HepG2 (cell line): ENCODE data around the gene ERBB3. TPM values are rescaled to one million over a fixed set of nuclear protein-coding genes. Genes with fewer than 3 reads are reported as not detected.

ENCODE experiments used
- ELF3 ChIP-seq: IDR thresholded peaks from 2 replicates; pipeline ENCODE4 v1.6.1; 2016; ENCODE audit warnings: missing genetic modification reagents, missing compliant biosample characterization
- HNF4A ChIP-seq: sonication (generic); formaldehyde crosslinking; IDR thresholded peaks from 2 replicates; pipeline ENCODE4 v1.4.0; 2020; ENCODE audit warnings: missing genetic modification reagents
- KLF9 ChIP-seq: IDR thresholded peaks from 2 replicates; pipeline ENCODE4 v1.6.1; 2016; ENCODE audit warnings: low read depth
- MTA1 ChIP-seq: sonication (generic); formaldehyde crosslinking; IDR thresholded peaks from 2 replicates; pipeline ENCODE4 v1.4.0; 2020; ENCODE audit warnings: missing genetic modification reagents, mild to moderate bottlenecking, borderline replicate concordance
- POLR2AphosphoS5 ChIP-seq: IDR thresholded peaks from 2 replicates; pipeline ENCODE4 v1.6.1; 2012; ENCODE audit warnings: low read depth, low read length
- SIN3A ChIP-seq: IDR thresholded peaks from 2 replicates; pipeline ENCODE4 v1.6.1; 2011; ENCODE audit warnings: low read depth, mild to moderate bottlenecking, control low read depth, low read length, borderline replicate concordance
- SOX13 ChIP-seq, 3 experiments: fragments of 450-650 bp in 1 of 3; sonication (generic) in 1 of 3; formaldehyde crosslinking in 1 of 3; IDR thresholded peaks in 2 of 3; conservative IDR thresholded peaks in 1 of 3; 2 replicates each; pipeline versions ENCODE4 v1.5.0 to v1.6.1; 2016 to 2020; ENCODE audit warnings: antibody characterized with exemption in 1 of 3, mild to moderate bottlenecking in 1 of 3, missing compliant biosample characterization in 1 of 3, missing genetic modification reagents in 1 of 3, moderate library complexity in 1 of 3
- SRSF9 ChIP-seq: fragments of 200-400 bp; formaldehyde crosslinking; IDR thresholded peaks from 2 replicates; pipeline ENCODE4 v1.6.1; 2018; ENCODE audit warnings: borderline replicate concordance, mild to moderate bottlenecking, low read depth, low read length; ENCODE audit not compliant: insufficient read depth, poor library complexity, severe bottlenecking
- STAG1 ChIP-seq: sonication (generic); formaldehyde crosslinking; IDR thresholded peaks from 2 replicates; pipeline ENCODE4 v1.4.0; 2020; ENCODE audit warnings: missing genetic modification reagents
- ZNF546 ChIP-seq: sonication (generic); formaldehyde crosslinking; conservative IDR thresholded peaks from 2 replicates; pipeline ENCODE4 v1.8.1; 2023; ENCODE audit warnings: mild to moderate bottlenecking, missing genetic modification reagents
- ZNF572 ChIP-seq: sonication (generic); formaldehyde crosslinking; IDR thresholded peaks from 2 replicates; pipeline ENCODE4 v1.5.1; 2020; ENCODE audit warnings: mild to moderate bottlenecking, missing genetic modification reagents
- ZNF646 ChIP-seq: sonication (generic); formaldehyde crosslinking; IDR thresholded peaks from 2 replicates; pipeline ENCODE4 v1.9.0; 2021; ENCODE audit warnings: mild to moderate bottlenecking, missing genetic modification reagents
- ZNF678 ChIP-seq: sonication (generic); formaldehyde crosslinking; IDR thresholded peaks from 2 replicates; pipeline ENCODE4 v1.4.0; 2020; ENCODE audit warnings: mild to moderate bottlenecking, missing genetic modification reagents
- ZSCAN21 ChIP-seq: sonication (generic); formaldehyde crosslinking; IDR thresholded peaks from 2 replicates; pipeline ENCODE4 v1.8.0; 2022; ENCODE audit warnings: mild to moderate bottlenecking, missing genetic modification reagents, moderate library complexity, borderline replicate concordance
- polyA plus RNA-seq, 8 experiments: library from polyadenylated mRNA; depleted of rRNA in 3 of 8; stranded (reverse) in 7 of 8; unstranded in 1 of 8; fragments of >200 nt; fragmentation: Illumina TruSeq in 4 of 8; extraction: Trizol in 4 of 8; gene quantifications; 2 replicates each; pipeline versions ENCODE4 v1.2.1 to v1.2.3, GENCODE V29; 2011 to 2016; ENCODE audit warnings: low read depth in 4 of 8, missing spikeins in 1 of 8, mixed read lengths in 1 of 8; ENCODE audit not compliant: insufficient read depth in 1 of 8
- total RNA-seq, 5 experiments: library from RNA; depleted of rRNA; stranded (reverse); fragments of >200 nt; fragmentation: Illumina TruSeq; extraction: Trizol; gene quantifications; 2 replicates each; pipeline ENCODE4 v1.2.3, GENCODE V29; 2016; ENCODE audit warnings: low read depth in 1 of 5
- TF ChIP-seq, protein P1 (sequence below): IDR thresholded peaks from 2 replicates; pipeline ENCODE4 v1.6.1; 2016; ENCODE audit warnings: mild to moderate bottlenecking
- TF ChIP-seq, protein P2 (sequence below): sonication (generic); formaldehyde crosslinking; IDR thresholded peaks from 2 replicates; pipeline ENCODE4 v1.5.0; 2020; ENCODE audit warnings: missing genetic modification reagents
- TF ChIP-seq, protein P3 (sequence below): sonication (generic); formaldehyde crosslinking; IDR thresholded peaks from 2 replicates; pipeline ENCODE4 v1.5.0; 2020; ENCODE audit warnings: mild to moderate bottlenecking, missing genetic modification reagents, moderate library complexity

Gene ERBB3
- total and polyA plus RNA-seq, 2 of the 13 experiments (the other 11 are each of a cell fraction or from before 2014, with no cell fraction given), result 93.6 to 358 TPM

GRCh38 chr12:56127888-56128669, 48.1 kb downstream of the ERBB3 start, which contains the start of gene ESYT1 (continued):
- TF ChIP-seq, protein P1, sequence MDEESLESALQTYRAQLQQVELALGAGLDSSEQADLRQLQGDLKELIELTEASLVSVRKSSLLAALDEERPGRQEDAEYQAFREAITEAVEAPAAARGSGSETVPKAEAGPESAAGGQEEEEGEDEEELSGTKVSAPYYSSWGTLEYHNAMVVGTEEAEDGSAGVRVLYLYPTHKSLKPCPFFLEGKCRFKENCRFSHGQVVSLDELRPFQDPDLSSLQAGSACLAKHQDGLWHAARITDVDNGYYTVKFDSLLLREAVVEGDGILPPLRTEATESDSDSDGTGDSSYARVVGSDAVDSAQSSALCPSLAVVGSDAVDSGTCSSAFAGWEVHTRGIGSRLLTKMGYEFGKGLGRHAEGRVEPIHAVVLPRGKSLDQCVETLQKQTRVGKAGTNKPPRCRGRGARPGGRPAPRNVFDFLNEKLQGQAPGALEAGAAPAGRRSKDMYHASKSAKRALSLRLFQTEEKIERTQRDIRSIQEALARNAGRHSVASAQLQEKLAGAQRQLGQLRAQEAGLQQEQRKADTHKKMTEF (CRISPR knock-in tag), result peak; percentile 71; the same call in 1 of the 2 replicates
- TF ChIP-seq ZNF572 (CRISPR knock-in tag) (no peak), ZNF678 (CRISPR knock-in tag) (peak; percentile 42; the same call in 1 of the 2 replicates), SIN3A (peak; percentile 26; the same call in 1 of the 2 replicates), ZNF546 (CRISPR knock-in tag) (no peak), SRSF9 (no peak), STAG1 (CRISPR knock-in tag) (peak; percentile 4; the same call in 1 of the 2 replicates), HNF4A (no peak), ZSCAN21 (peak; percentile 74; the same call in 1 of the 2 replicates), SOX13 (IDR thresholded peaks at IDR 0.05) (no peak), SOX13 (CRISPR knock-in tag; conservative IDR thresholded peaks at IDR 0.05 in 1 of 2, IDR thresholded peaks at IDR 0.05 in 1 of 2) (peak in 1 of 2 experiments; percentile 13; a peak in 1 of 4 replicates), KLF9 (CRISPR knock-in tag) (0 out of 2 replicates have a peak, but pooled peaks have one; percentile 71), MTA1 (CRISPR knock-in tag) (peak; percentile 30; the same call in 1 of the 2 replicates), ELF3 (CRISPR knock-in tag) (peak; percentile 60), ZNF646 (no peak), POLR2AphosphoS5 (peak; percentile 86)
- TF ChIP-seq, protein P2, sequence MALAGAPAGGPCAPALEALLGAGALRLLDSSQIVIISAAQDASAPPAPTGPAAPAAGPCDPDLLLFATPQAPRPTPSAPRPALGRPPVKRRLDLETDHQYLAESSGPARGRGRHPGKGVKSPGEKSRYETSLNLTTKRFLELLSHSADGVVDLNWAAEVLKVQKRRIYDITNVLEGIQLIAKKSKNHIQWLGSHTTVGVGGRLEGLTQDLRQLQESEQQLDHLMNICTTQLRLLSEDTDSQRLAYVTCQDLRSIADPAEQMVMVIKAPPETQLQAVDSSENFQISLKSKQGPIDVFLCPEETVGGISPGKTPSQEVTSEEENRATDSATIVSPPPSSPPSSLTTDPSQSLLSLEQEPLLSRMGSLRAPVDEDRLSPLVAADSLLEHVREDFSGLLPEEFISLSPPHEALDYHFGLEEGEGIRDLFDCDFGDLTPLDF (CRISPR knock-in tag), result peak; percentile 91
- TF ChIP-seq, protein P3, sequence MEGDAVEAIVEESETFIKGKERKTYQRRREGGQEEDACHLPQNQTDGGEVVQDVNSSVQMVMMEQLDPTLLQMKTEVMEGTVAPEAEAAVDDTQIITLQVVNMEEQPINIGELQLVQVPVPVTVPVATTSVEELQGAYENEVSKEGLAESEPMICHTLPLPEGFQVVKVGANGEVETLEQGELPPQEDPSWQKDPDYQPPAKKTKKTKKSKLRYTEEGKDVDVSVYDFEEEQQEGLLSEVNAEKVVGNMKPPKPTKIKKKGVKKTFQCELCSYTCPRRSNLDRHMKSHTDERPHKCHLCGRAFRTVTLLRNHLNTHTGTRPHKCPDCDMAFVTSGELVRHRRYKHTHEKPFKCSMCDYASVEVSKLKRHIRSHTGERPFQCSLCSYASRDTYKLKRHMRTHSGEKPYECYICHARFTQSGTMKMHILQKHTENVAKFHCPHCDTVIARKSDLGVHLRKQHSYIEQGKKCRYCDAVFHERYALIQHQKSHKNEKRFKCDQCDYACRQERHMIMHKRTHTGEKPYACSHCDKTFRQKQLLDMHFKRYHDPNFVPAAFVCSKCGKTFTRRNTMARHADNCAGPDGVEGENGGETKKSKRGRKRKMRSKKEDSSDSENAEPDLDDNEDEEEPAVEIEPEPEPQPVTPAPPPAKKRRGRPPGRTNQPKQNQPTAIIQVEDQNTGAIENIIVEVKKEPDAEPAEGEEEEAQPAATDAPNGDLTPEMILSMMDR (CRISPR knock-in tag), result peak; percentile 42
